K562 (cell line): ENCODE results near the gene AKAP13. TPM values are rescaled to one million over a fixed set of nuclear protein-coding genes. Genes with fewer than 3 reads are reported as not detected.

Experiments
- ATAC-seq: fragments of 200-7000 bp; cut with Tn5 transposase; 3 replicates; pipeline ENCODE4 v1.9.1; 2020; ENCODE audit warnings: moderate library complexity
- BruUV-seq: library from RNA; stranded (reverse); fragments of 400-500 nt; replicated peaks from 2 replicates; lab custom pipeline; 2021; lab: Mats Ljungman, UMichigan
- CTCF ChIA-PET: fragments of 300-600 bp; formaldehyde crosslinking; extraction: SDS; loops from one replicate; lab custom pipeline; 2021; ENCODE audit warnings: low intra/inter-chr PET ratio; lab: Yijun Ruan, JAX
- POLR2A ChIA-PET: fragments of 300-600, 350-650 bp; sonication (Branson Sonifier 250); formaldehyde crosslinking; extraction: SDS; loops from one replicate; lab custom pipeline; 2021; ENCODE audit warnings: antibody characterized with exemption, inconsistent platforms; lab: Yijun Ruan, JAX
- DNase-seq, 4 experiments: peaks; one replicate each; pipeline versions ENCODE4 v3.0.0 to v3.0.0-alpha.2; 2011 to 2018; ENCODE audit warnings: low spot score in 3 of 4, mixed read lengths in 3 of 4; ENCODE audit errors: extremely low read depth in 1 of 4
- FAIRE-seq: peaks from 2 replicates; lab custom pipeline; 2011; peaks lifted over from hg19 to GRCh38; lab: Jason Lieb, UNC
- H2AFZ ChIP-seq: 2 replicates; pipeline ENCODE4 v1.6.0; 2011; ENCODE audit warnings: low read depth, low read length, control low read depth, inconsistent platforms
- H3K27ac ChIP-seq: fragments of 200-600 bp; 3 replicates; pipeline ENCODE4 v1.8.0; 2011; ENCODE audit warnings: low read depth, mild to moderate bottlenecking, control low read depth, inconsistent platforms, low read length, moderate library complexity, mixed read lengths; ENCODE audit errors: extremely low read depth
- H3K27me3 ChIP-seq, 2 experiments: fragments of 300-600 bp in 1 of 2; 2 replicates in 1 of 2; 3 replicates in 1 of 2; pipeline versions ENCODE4 v1.6.0 to v1.8.0; 2011; ENCODE audit warnings: inconsistent platforms in 2 of 2, low read length in 2 of 2, mild to moderate bottlenecking in 1 of 2, mixed read lengths in 1 of 2, moderate library complexity in 1 of 2; ENCODE audit not compliant: control insufficient read depth in 2 of 2, insufficient read depth in 2 of 2
- H3K36me3 ChIP-seq: fragments of 300-600 bp; 3 replicates; pipeline ENCODE4 v1.8.0; 2011; ENCODE audit warnings: mild to moderate bottlenecking, low read length, inconsistent platforms; ENCODE audit not compliant: control insufficient read depth, insufficient read depth
- H3K4me1 ChIP-seq, 2 experiments: fragments of 200-600 bp in 1 of 2; replicated peaks in 1 of 2; 2 replicates in 1 of 2; 3 replicates in 1 of 2; pipeline versions ENCODE4 v1.5.1 to v1.8.0; 2011; ENCODE audit warnings: inconsistent platforms in 2 of 2, low read length in 2 of 2, mild to moderate bottlenecking in 1 of 2, mixed read lengths in 1 of 2, moderate library complexity in 1 of 2; ENCODE audit not compliant: control insufficient read depth in 2 of 2, insufficient read depth in 2 of 2
- H3K4me2 ChIP-seq: 2 replicates; pipeline ENCODE4 v1.6.1; 2011; ENCODE audit warnings: low read length, control low read depth, inconsistent platforms, mixed read lengths; ENCODE audit not compliant: insufficient read depth
- H3K4me3 ChIP-seq: fragments of 200-600 bp; sonication (generic), shearing (Covaris generic); 2 replicates; pipeline ENCODE4 v1.5.1; 2016; ENCODE audit warnings: control low read depth, inconsistent platforms
- H3K79me2 ChIP-seq: fragments of 200-600 bp; 3 replicates; pipeline ENCODE4 v1.8.0; 2011; ENCODE audit warnings: low read length, inconsistent platforms; ENCODE audit not compliant: control insufficient read depth, insufficient read depth
- H3K9ac ChIP-seq, 2 experiments: 2 replicates each; pipeline versions ENCODE4 v1.6.0 to v1.6.1; 2011; ENCODE audit warnings: low read depth in 2 of 2, low read length in 2 of 2, control low read depth in 1 of 2, inconsistent platforms in 1 of 2, mild to moderate bottlenecking in 1 of 2, mixed read lengths in 1 of 2; ENCODE audit not compliant: insufficient read depth in 1 of 2
- H3K9me1 ChIP-seq: one replicate; pipeline ENCODE4 v1.6.0; 2011; ENCODE audit warnings: inconsistent platforms, mild to moderate bottlenecking, low read length, moderate library complexity; ENCODE audit not compliant: control insufficient read depth, insufficient read depth
- H3K9me3 ChIP-seq: replicated peaks from 2 replicates; pipeline ENCODE4 v1.5.1; 2011; ENCODE audit warnings: low read depth, low read length, inconsistent platforms; ENCODE audit not compliant: control insufficient read depth, insufficient read depth
- H4K20me1 ChIP-seq: replicated peaks from 2 replicates; pipeline ENCODE4 v1.6.1; 2011; ENCODE audit warnings: low read length, inconsistent platforms, mixed read lengths; ENCODE audit not compliant: control insufficient read depth, insufficient read depth
- CBFA2T3 ChIP-seq: fragments of 450-650 bp; IDR thresholded peaks from 2 replicates; pipeline ENCODE4 v1.6.1; 2017
- CREBBP ChIP-seq: IDR thresholded peaks from one replicate; pipeline ENCODE4 v1.6.1; 2012; ENCODE audit warnings: low read depth, mild to moderate bottlenecking, control low read depth, inconsistent platforms, low read length
- CSDE1 ChIP-seq, 2 experiments: fragments of 450-650 bp; IDR thresholded peaks; 2 replicates each; pipeline ENCODE4 v1.6.1; 2016; ENCODE audit warnings: mild to moderate bottlenecking in 1 of 2
- ELF4 ChIP-seq: fragments of 450-650 bp; formaldehyde crosslinking; IDR thresholded peaks from 2 replicates; pipeline ENCODE4 v1.4.0; 2022; ENCODE audit warnings: missing genetic modification characterization
- FOXK1 ChIP-seq: sonication (generic); formaldehyde crosslinking; IDR thresholded peaks from 2 replicates; pipeline ENCODE4 v1.8.0; 2022; ENCODE audit warnings: missing genetic modification reagents, mild to moderate bottlenecking, borderline replicate concordance
- GTF2E2 ChIP-seq: fragments of 200-800 bp; sonication (Bioruptor generic); IDR thresholded peaks from 2 replicates; pipeline ENCODE4 v1.6.1; 2016; ENCODE audit warnings: missing genetic modification characterization, missing compliant biosample characterization
- HNRNPK ChIP-seq: fragments of 200-400 bp; formaldehyde crosslinking; IDR thresholded peaks from one replicate; pipeline ENCODE4 v1.6.1; 2018; ENCODE audit warnings: mild to moderate bottlenecking, low read depth, low read length; ENCODE audit not compliant: poor library complexity, severe bottlenecking
- NFIX ChIP-seq: fragments of 250-450 bp; sonication (Bioruptor Pico); IDR thresholded peaks from 2 replicates; pipeline ENCODE4 v1.4.0; 2020; ENCODE audit warnings: low read depth, mild to moderate bottlenecking, moderate library complexity
- NR2F6 ChIP-seq: fragments of 450-650 bp; formaldehyde crosslinking; IDR thresholded peaks from 2 replicates; pipeline ENCODE4 v1.4.0; 2020; ENCODE audit warnings: mild to moderate bottlenecking
- RFX5 ChIP-seq: IDR thresholded peaks from 2 replicates; pipeline ENCODE4 v1.6.1; 2011; ENCODE audit warnings: low read depth, mild to moderate bottlenecking, improper control_type of control experiment, low read length
- TAL1 ChIP-seq: fragments of 450-650 bp; IDR thresholded peaks from 2 replicates; pipeline ENCODE4 v1.6.1; 2016; ENCODE audit warnings: mild to moderate bottlenecking
- TCF7 ChIP-seq: sonication (generic); IDR thresholded peaks from 2 replicates; pipeline ENCODE4 v1.6.1; 2016; ENCODE audit warnings: antibody characterized with exemption, borderline replicate concordance
- ZNF174 ChIP-seq: fragments of 250-450 bp; sonication (Bioruptor Pico); IDR thresholded peaks from 2 replicates; pipeline ENCODE4 v1.4.0; 2020; ENCODE audit warnings: mild to moderate bottlenecking
- WGBS: fragments of 100-300 bp; shearing (Covaris generic); methylation state at CpG from one replicate; pipeline ENCODE4 v1.1.6; 2016; ENCODE audit warnings: low coverage, mixed read lengths; ENCODE audit not compliant: insufficient coverage; ENCODE audit errors: missing lambda C conversion rate; 5-methylcytosine and 5-hydroxymethylcytosine counted together
- in situ Hi-C: fragments of 300-500 bp; cut with MboI; formaldehyde crosslinking; loops from 4 replicates; pipeline ENCODE4 v1.15.0; 2018; ENCODE audit warnings: inconsistent platforms, mixed read lengths
- intact Hi-C: fragments of 100-400 bp; cut with micrococcal nuclease; formaldehyde crosslinking; loops from 2 replicates; pipeline ENCODE4 v1.14.2; 2022
- polyA plus RNA-seq, 8 experiments: library from polyadenylated mRNA; depleted of rRNA in 4 of 8; stranded (reverse) in 5 of 8; unstranded in 3 of 8; fragments of >200 nt; fragmentation: Nextera tagmentation in 2 of 8; fragmentation: Illumina TruSeq in 1 of 8; extraction: Ambion mirVana in 2 of 8; extraction: Trizol in 1 of 8; gene quantifications; 2 replicates each; pipeline versions ENCODE4 v1.2.1 to v1.2.3, GENCODE V29; 2011 to 2014; ENCODE audit warnings: inconsistent platforms in 1 of 8, missing spikeins in 1 of 8
- total RNA-seq, 7 experiments: library from RNA; depleted of rRNA in 6 of 7; stranded (reverse); fragments of >200 nt in 6 of 7; fragmentation: Illumina TruSeq in 2 of 7; extraction: Trizol in 2 of 7; gene quantifications; 2 replicates each; pipeline versions ENCODE4 v1.2.1 to v1.2.3, GENCODE V29; 2011 to 2021; ENCODE audit warnings: low replicate concordance in 1 of 7

AKAP13 gene
- total and polyA plus RNA-seq, 9 of the 15 experiments (the other 6 are each of a cell fraction or from before 2014, with no cell fraction given): 0.03 to 1.7 (median 0.42) TPM

DNA sequence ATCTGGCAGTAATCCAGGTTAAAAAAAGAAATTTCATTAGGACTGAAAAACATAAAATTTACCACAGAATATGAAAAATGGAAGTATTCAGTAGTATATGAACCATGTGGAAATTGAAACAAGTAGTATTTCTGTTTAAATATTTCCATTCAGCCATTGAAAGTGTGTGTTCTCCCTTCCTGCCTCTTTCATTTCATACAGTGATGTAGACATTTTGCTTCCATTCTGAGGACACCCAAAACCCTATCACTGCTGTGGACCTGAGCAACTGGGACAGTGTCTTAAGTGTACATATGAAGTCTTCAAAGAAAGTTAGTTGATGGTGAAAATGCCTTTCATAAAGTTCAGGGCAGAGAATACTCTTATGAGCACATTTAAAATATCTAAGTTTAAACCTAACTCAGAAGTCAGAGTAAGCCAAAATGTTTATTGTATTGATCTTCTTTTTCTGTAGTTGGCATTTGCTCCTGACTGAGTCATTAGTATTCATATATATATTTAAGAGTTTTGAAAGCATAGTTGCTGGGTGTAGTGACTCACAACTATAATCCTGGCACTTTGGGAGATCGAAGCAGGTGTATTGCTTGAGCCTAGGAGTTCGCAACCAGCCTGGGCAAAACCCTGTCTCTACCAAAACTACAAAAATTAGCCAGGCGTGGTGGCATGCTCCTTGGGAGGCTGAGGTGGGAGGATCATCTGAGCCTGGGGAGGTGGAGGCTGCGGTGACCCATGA is 215.6 kb downstream of the AKAP13 start:
- POLR2A ChIA-PET: no interaction called here
- Histone ChIP-seq H4K20me1 (no peaks in the 10 kb centered on the region), H3K9ac (no peak overlapping the region), H3K4me3 (no peak overlapping the region), H3K36me3 (no peaks in the 10 kb centered on the region), H3K4me2 (no peak overlapping the region), H3K79me2 (no peaks in the 10 kb centered on the region), H3K4me1 (no peaks in the 10 kb centered on the region), H3K9me3 (no peaks in the 10 kb centered on the region), H3K9me1 (no peaks in the 10 kb centered on the region), H3K27ac (no peak overlapping the region), H3K27me3 (no peaks in the 10 kb centered on the region), H2AFZ (no peak overlapping the region)
- intact Hi-C loops: no loop called here
- DNase-seq: no peak
- TF ChIP-seq NR2F6 (CRISPR knock-in tag) (no peak), GTF2E2 (tag) (no peak), CBFA2T3 (no peak), CSDE1 (IDR thresholded peaks at IDR 0.05) (no peak), ELF4 (no peak), NFIX (CRISPR knock-in tag) (no peak), ZNF174 (CRISPR knock-in tag) (no peak), TAL1 (no peak), HNRNPK (no peak), RFX5 (no peak), CREBBP (no peak), FOXK1 (CRISPR knock-in tag) (no peak), TCF7 (no peak)
- WGBS: 0% methylated on average over 4 of the region's 4 CpGs
- FAIRE-seq: no peak
- no peak for ATAC-seq
- no TSS peak for BruUV-seq
- CTCF ChIA-PET: no interaction called here
- in situ Hi-C loops: no loop called here
